Endothelial cell of umbilical vein (primary cell): Measurements from ENCODE around the gene HAX1. TPM values are rescaled to one million over a fixed set of nuclear protein-coding genes. Genes with fewer than 3 reads are reported as not detected.

ENCODE experiments used
- BruUV-seq: library from RNA; stranded (reverse); fragments of 400-500 nt; replicated peaks from 2 replicates; lab custom pipeline; 2021; lab: Mats Ljungman, UMichigan
- CTCF ChIA-PET: fragments of 300-600, 350-600 bp; sonication (Branson Sonifier 250); formaldehyde crosslinking; loops from one replicate; lab custom pipeline; 2021; ENCODE audit warnings: antibody characterized with exemption, inconsistent platforms; lab: Charles Lee
- POLR2A ChIA-PET: fragments of 300-600, 350-600 bp; sonication (Branson Sonifier 250); formaldehyde crosslinking; loops from one replicate; lab custom pipeline; 2021; ENCODE audit warnings: antibody characterized with exemption, inconsistent platforms; lab: Charles Lee
- DNase-seq: peaks from one replicate; pipeline ENCODE4 v3.0.0-alpha.2; 2011; ENCODE audit warnings: low read depth, low spot score
- FAIRE-seq: peaks from 2 replicates; lab custom pipeline; 2011; peaks lifted over from hg19 to GRCh38; lab: Jason Lieb, UNC
- H2AFZ ChIP-seq: 2 replicates; pipeline ENCODE4 v1.6.0; 2012; ENCODE audit warnings: low read depth, low read length, control low read depth, inconsistent platforms
- H3K27ac ChIP-seq: 2 replicates; pipeline ENCODE4 v1.5.1; 2011; ENCODE audit warnings: low read depth, mild to moderate bottlenecking, control low read depth, low read length, moderate library complexity; ENCODE audit not compliant: insufficient read depth
- H3K27me3 ChIP-seq, 2 experiments: 2 replicates each; pipeline versions ENCODE4 v1.6.0 to v1.6.1; 2011; ENCODE audit warnings: low read length in 2 of 2, mixed read lengths in 1 of 2; ENCODE audit not compliant: control insufficient read depth in 2 of 2, insufficient read depth in 2 of 2
- H3K36me3 ChIP-seq, 2 experiments: 2 replicates in 1 of 2; 3 replicates in 1 of 2; pipeline ENCODE4 v1.5.1; 2011; ENCODE audit warnings: low read length in 2 of 2, mild to moderate bottlenecking in 1 of 2, moderate library complexity in 1 of 2; ENCODE audit not compliant: control insufficient read depth in 2 of 2, insufficient read depth in 2 of 2; ENCODE audit errors: extremely low read depth in 1 of 2
- H3K4me1 ChIP-seq: 3 replicates; pipeline ENCODE4 v1.5.1; 2011; ENCODE audit warnings: mild to moderate bottlenecking, low read length; ENCODE audit not compliant: control insufficient read depth, insufficient read depth; ENCODE audit errors: extremely low read depth
- H3K4me2 ChIP-seq: 2 replicates; pipeline ENCODE4 v1.6.1; 2011; ENCODE audit warnings: low read length, control low read depth, mixed read lengths; ENCODE audit not compliant: insufficient read depth
- H3K4me3 ChIP-seq, 3 experiments: fragments of 200-600 bp in 1 of 3; sonication (generic), shearing (Covaris generic) in 1 of 3; replicated peaks in 1 of 3; 2 replicates each; pipeline ENCODE4 v1.5.1; 2011 to 2016; ENCODE audit warnings: control low read depth in 3 of 3, low read length in 3 of 3, mild to moderate bottlenecking in 2 of 3, inconsistent platforms in 1 of 3, low read depth in 1 of 3, moderate library complexity in 1 of 3; ENCODE audit not compliant: insufficient read depth in 1 of 3
- H3K79me2 ChIP-seq: 2 replicates; pipeline ENCODE4 v1.6.0; 2012; ENCODE audit warnings: low read length, inconsistent platforms; ENCODE audit not compliant: control insufficient read depth, insufficient read depth
- H3K9ac ChIP-seq: replicated peaks from 2 replicates; pipeline ENCODE3; 2011; ENCODE audit warnings: low read length, control low read depth; ENCODE audit not compliant: insufficient read depth; ENCODE audit errors: extremely low read depth
- H3K9me1 ChIP-seq: replicated peaks from 3 replicates; pipeline ENCODE4 v1.6.0; 2011; ENCODE audit warnings: mild to moderate bottlenecking, low read length; ENCODE audit not compliant: control insufficient read depth, insufficient read depth; ENCODE audit errors: extremely low read depth
- H3K9me3 ChIP-seq: replicated peaks from 2 replicates; pipeline ENCODE4 v1.5.1; 2012; ENCODE audit warnings: low read length, inconsistent platforms; ENCODE audit not compliant: control insufficient read depth, insufficient read depth
- H4K20me1 ChIP-seq: replicated peaks from 2 replicates; pipeline ENCODE3; 2011; ENCODE audit warnings: mild to moderate bottlenecking, low read length; ENCODE audit not compliant: control insufficient read depth, insufficient read depth; ENCODE audit errors: extremely low read depth
- CTCF ChIP-seq, 2 donors: IDR thresholded peaks; 1 replicate in 1 of 2; 2 replicates in 1 of 2; pipeline ENCODE4 v1.5.1; 2011; ENCODE audit warnings: low read length in 2 of 2, mild to moderate bottlenecking in 2 of 2, moderate library complexity in 2 of 2, control low read depth in 1 of 2, inconsistent platforms in 1 of 2, low read depth in 1 of 2; ENCODE audit not compliant: insufficient read depth in 1 of 2; ENCODE audit errors: extremely low read depth in 1 of 2
- EZH2 ChIP-seq: IDR thresholded peaks from 2 replicates; pipeline ENCODE4 v1.6.1; 2012; ENCODE audit warnings: borderline replicate concordance, low read depth, mild to moderate bottlenecking, moderate library complexity, low read length, inconsistent platforms; ENCODE audit not compliant: severe bottlenecking
- FOS ChIP-seq: IDR thresholded peaks from 2 replicates; pipeline ENCODE4 v1.6.1; 2011; ENCODE audit warnings: mild to moderate bottlenecking, low read length, moderate library complexity, borderline replicate concordance; ENCODE audit not compliant: insufficient read depth
- JUN ChIP-seq: IDR thresholded peaks from 2 replicates; pipeline ENCODE4 v1.6.1; 2011; ENCODE audit warnings: borderline replicate concordance, low read depth; ENCODE audit not compliant: insufficient read length, insufficient read depth
- MYC ChIP-seq: IDR thresholded peaks from one replicate; pipeline ENCODE4 v1.6.1; 2011; ENCODE audit warnings: mild to moderate bottlenecking, low read depth, low read length
- POLR2A ChIP-seq: IDR thresholded peaks from 2 replicates; pipeline ENCODE4 v1.6.1; 2012; ENCODE audit warnings: low read depth, mild to moderate bottlenecking, control low read depth, low read length
- POLR2AphosphoS5 ChIP-seq: IDR thresholded peaks from 2 replicates; pipeline ENCODE4 v1.6.1; 2012; ENCODE audit warnings: low read depth, mild to moderate bottlenecking, control low read depth, low read length, moderate library complexity; ENCODE audit not compliant: insufficient read depth
- dilution Hi-C: fragments of 300-500 bp; cut with MboI; formaldehyde crosslinking; loops from one replicate; pipeline ENCODE4 v1.15.0; 2019; ENCODE audit warnings: low sequenced_read_pairs; ENCODE audit not compliant: extremely low pct_ligation_motif_present
- intact Hi-C: fragments of 100-400 bp; cut with micrococcal nuclease; formaldehyde crosslinking; loops from one replicate; pipeline ENCODE4 v1.10.0; 2022
- polyA plus RNA-seq, 4 experiments: library from polyadenylated mRNA; depleted of rRNA in 3 of 4; stranded (reverse) in 3 of 4; unstranded in 1 of 4; fragments of >200 nt; gene quantifications; 2 replicates each; pipeline versions ENCODE4 v1.2.1 to v1.2.3, GENCODE V29; 2011 to 2012; ENCODE audit warnings: missing spikeins in 1 of 4
- total RNA-seq: library from RNA; stranded (reverse); gene quantifications from 2 replicates; pipeline ENCODE4 v1.2.3, GENCODE V29; 2021
- TF ChIP-seq, protein P1 (sequence below): IDR thresholded peaks from 2 replicates; pipeline ENCODE4 v1.6.1; 2011; ENCODE audit not compliant: insufficient read depth, insufficient read length

Gene HAX1
- total and polyA plus RNA-seq, 2 donors (not counting 3 experiments of a cell fraction or from before 2014, with no cell fraction given), result 78.4 to 95.3 TPM

GRCh38 chr1:154256686-154257085 lies 15.7 kb upstream of the HAX1 start:
- ChIA-PET CTCF (interaction anchor here (1.2 kb wide), 1 partner anchor 15 kb away, joined by 3 read pairs; no protein-coding TSS in a partner anchor), POLR2A (no interaction called here)
- Histone ChIP-seq H3K36me3 (peaks cover 53 to 65% of the 10 kb centered on the region in 2 experiments), H3K27me3 (no peaks in the 10 kb centered on the region), H3K9ac (no peak overlapping the region), H3K4me3 (no peak overlapping the region), H2AFZ (no peak overlapping the region), H3K4me1 (no peaks in the 10 kb centered on the region), H3K27ac (no peak overlapping the region), H3K79me2 (peaks cover 1% of the 10 kb centered on the region), H3K4me2 (no peak overlapping the region), H4K20me1 (no peaks in the 10 kb centered on the region), H3K9me1 (no peaks in the 10 kb centered on the region), H3K9me3 (no peaks in the 10 kb centered on the region)
- no peak for DNase-seq
- dilution Hi-C loops, result no loop called here
- TF ChIP-seq FOS (no peak), JUN (no peak), POLR2AphosphoS5 (no peak)
- FAIRE-seq, result no peak
- intact Hi-C loops, result no loop called here
- no TSS peak for BruUV-seq

- CTCF ChIA-PET, result interaction anchor here (1.2 to 1.4 kb wide), 3 partner anchors 13 to 76 kb away, joined by 3 to 4 read pairs (median 4); no protein-coding TSS in a partner anchor
- BruUV-seq, result no TSS peak
- H3K9me3 ChIP-seq, result no peaks in the 10 kb centered on the region
Observed at GRCh38 chr1:154258784-154259183, 13.6 kb upstream of the HAX1 start.

More at GRCh38 chr1:154258784-154259183, 13.6 kb upstream of the HAX1 start:
- dilution Hi-C loops, result no loop called here
- H3K9ac ChIP-seq, result no peak overlapping the region
- DNase-seq, result no peak
- no peak overlapping the region for H3K4me3 ChIP-seq
- FAIRE-seq, result no peak
- no peak overlapping the region for H3K27ac ChIP-seq
- H3K79me2 ChIP-seq, result peaks cover 1% of the 10 kb centered on the region
- POLR2A ChIA-PET, result no interaction called here
- no peak for TF ChIP-seq POLR2AphosphoS5
- TF ChIP-seq MYC, result no peak
- no peak for TF ChIP-seq JUN
- no peak for TF ChIP-seq EZH2
- TF ChIP-seq, protein P1, sequence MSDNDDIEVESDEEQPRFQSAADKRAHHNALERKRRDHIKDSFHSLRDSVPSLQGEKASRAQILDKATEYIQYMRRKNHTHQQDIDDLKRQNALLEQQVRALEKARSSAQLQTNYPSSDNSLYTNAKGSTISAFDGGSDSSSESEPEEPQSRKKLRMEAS, result no peak
- no peak for TF ChIP-seq FOS
- no peak for TF ChIP-seq POLR2A
- no peak for TF ChIP-seq CTCF (IDR thresholded peaks at IDR 0.05; ENCODE audit: extremely low read depth in 1 of 2, insufficient read depth in 1 of 2, low read depth in 1 of 2, low read length in 2 of 2)
- intact Hi-C loops, result no loop called here
- no peaks in the 10 kb centered on the region for H4K20me1 ChIP-seq
- no peak overlapping the region for H2AFZ ChIP-seq
- H3K9me1 ChIP-seq, result no peaks in the 10 kb centered on the region
- H3K4me1 ChIP-seq, result peaks cover 5% of the 10 kb centered on the region
- H3K4me2 ChIP-seq, result no peak overlapping the region
- peaks cover 56 to 78% of the 10 kb centered on the region in 2 experiments for H3K36me3 ChIP-seq
- H3K27me3 ChIP-seq, result no peaks in the 10 kb centered on the region
